Keratinocyte (primary cell): Measurements from ENCODE around the gene KDM3A.

Experiments used
- CTCF ChIP-seq, 3 experiments: IDR thresholded peaks in 1 of 3; conservative IDR thresholded peaks in 1 of 3; optimal IDR thresholded peaks in 1 of 3; 2 replicates in 2 of 3; 3 replicates in 1 of 3; pipeline versions ENCODE3 to v1.5.1; 2011; ENCODE audit warnings: low read length in 3 of 3, mild to moderate bottlenecking in 3 of 3, moderate library complexity in 2 of 3, control low read depth in 1 of 3, inconsistent platforms in 1 of 3; ENCODE audit not compliant: insufficient read depth in 2 of 3; ENCODE audit errors: extremely low read depth in 1 of 3
- EZH2 ChIP-seq: IDR thresholded peaks from one replicate; pipeline ENCODE4 v1.6.1; 2012; ENCODE audit warnings: inconsistent platforms, mild to moderate bottlenecking, low read length, moderate library complexity

- TF ChIP-seq CTCF (optimal IDR thresholded peaks at IDR 0.05 in 1 of 3, IDR thresholded peaks at IDR 0.05 in 1 of 3, conservative IDR thresholded peaks at IDR 0.05 in 1 of 3; ENCODE audit: extremely low read depth in 1 of 3, insufficient read depth in 2 of 3, low read length in 3 of 3) (no peak), EZH2 (no peak)
Measured at GRCh38 chr2:86414996-86415395, 26.2 kb upstream of the KDM3A start.
